ENCODE data around the gene IL23R.

IL23R gene

GRCh38 chr1:67194209-67194863, 28.1 kb downstream of the IL23R start:
- no peak overlapping the region for H3K18ac ChIP-seq (ENCODE audit: low read depth in 1 of 2, low read length in 2 of 2)
- no peaks in the 10 kb centered on the region for H3K9me3 ChIP-seq (ENCODE audit: control insufficient read depth, low read length)
- no peak overlapping the region for H3K14ac ChIP-seq (ENCODE audit: low read length in 2 of 2)
- no peak overlapping the region for H2AFZ ChIP-seq (ENCODE audit: low read depth, low read length)
- no peaks in the 10 kb centered on the region for H3K4me1 ChIP-seq (ENCODE audit: control insufficient read depth, insufficient read depth, low read depth, low read length)
- no CpG with 5 or more reads among the region's 2 CpGs for WGBS
- H3K4me3 ChIP-seq (ENCODE audit: insufficient read depth in 1 of 2, low read depth in 1 of 2, low read length in 2 of 2), result no peak overlapping the region
- H2BK15ac ChIP-seq (ENCODE audit: low read depth, poor library complexity, severe bottlenecking), result no peak overlapping the region
- H2BK12ac ChIP-seq (ENCODE audit: low read length in 2 of 2), result no peak overlapping the region
- H4K8ac ChIP-seq (ENCODE audit: low read length), result no peak overlapping the region
- no peak overlapping the region for H3K4ac ChIP-seq (ENCODE audit: low read depth in 1 of 2, low read length in 2 of 2)
- peaks cover 0 to 6% of the 10 kb centered on the region in 2 experiments for H3K27me3 ChIP-seq (ENCODE audit: control insufficient read depth in 1 of 2, insufficient read depth in 1 of 2, low read length in 2 of 2)
- H2BK120ac ChIP-seq (ENCODE audit: low read depth, low read length), result no peak overlapping the region
- no peak overlapping the region for H2BK5ac ChIP-seq (ENCODE audit: low read depth, low read length, poor library complexity, severe bottlenecking)
- H3K79me1 ChIP-seq (replicated peaks; ENCODE audit: low read length, poor library complexity, severe bottlenecking), result no peaks in the 10 kb centered on the region
- H4K91ac ChIP-seq (ENCODE audit: low read length), result no peak overlapping the region
- H2AK5ac ChIP-seq (ENCODE audit: low read length, severe bottlenecking), result no peak overlapping the region
- no peak overlapping the region for H3K9ac ChIP-seq (ENCODE audit: low read length)
- no peak for DNase-seq
- H3K4me2 ChIP-seq (ENCODE audit: low read length, poor library complexity, severe bottlenecking), result no peak overlapping the region
- no peak overlapping the region for H3K27ac ChIP-seq (ENCODE audit: low read length, poor library complexity, severe bottlenecking)
- no peak overlapping the region for H3K23ac ChIP-seq (ENCODE audit: low read length in 2 of 2)
- no peaks in the 10 kb centered on the region for H3K36me3 ChIP-seq (ENCODE audit: control insufficient read depth in 1 of 2, insufficient read depth in 2 of 2, low read depth in 1 of 2, low read length in 2 of 2)

- no peak overlapping the region for H2BK5ac ChIP-seq (ENCODE audit: low read depth, low read length, poor library complexity, severe bottlenecking)
- H3K36me3 ChIP-seq (ENCODE audit: control insufficient read depth in 1 of 2, insufficient read depth in 2 of 2, low read depth in 1 of 2, low read length in 2 of 2), result no peaks in the 10 kb centered on the region
- no peak overlapping the region for H2AK5ac ChIP-seq (ENCODE audit: low read length, severe bottlenecking)
- no peak overlapping the region for H3K18ac ChIP-seq (ENCODE audit: low read depth in 1 of 2, low read length in 2 of 2)
- no peak overlapping the region for H2BK15ac ChIP-seq (ENCODE audit: low read depth, poor library complexity, severe bottlenecking)
- WGBS, result 98% methylated on average over 3 of the region's 3 CpGs
- H3K4me1 ChIP-seq (ENCODE audit: control insufficient read depth, insufficient read depth, low read depth, low read length), result no peaks in the 10 kb centered on the region
- no peak overlapping the region for H3K9ac ChIP-seq (ENCODE audit: low read length)
- no peak overlapping the region for H2BK120ac ChIP-seq (ENCODE audit: low read depth, low read length)
- no peaks in the 10 kb centered on the region for H3K79me1 ChIP-seq (replicated peaks; ENCODE audit: low read length, poor library complexity, severe bottlenecking)
- no peak overlapping the region for H3K27ac ChIP-seq (ENCODE audit: low read length, poor library complexity, severe bottlenecking)
- H3K4me2 ChIP-seq (ENCODE audit: low read length, poor library complexity, severe bottlenecking), result no peak overlapping the region
- H3K4ac ChIP-seq (ENCODE audit: low read depth in 1 of 2, low read length in 2 of 2), result no peak overlapping the region
- no peak overlapping the region for H4K91ac ChIP-seq (ENCODE audit: low read length)
- H2BK12ac ChIP-seq (ENCODE audit: low read length in 2 of 2), result no peak overlapping the region
- H3K14ac ChIP-seq (ENCODE audit: low read length in 2 of 2), result no peak overlapping the region
- peaks cover 0 to 6% of the 10 kb centered on the region in 2 experiments for H3K27me3 ChIP-seq (ENCODE audit: control insufficient read depth in 1 of 2, insufficient read depth in 1 of 2, low read length in 2 of 2)
- H2AFZ ChIP-seq (ENCODE audit: low read depth, low read length), result no peak overlapping the region
- no peaks in the 10 kb centered on the region for H3K9me3 ChIP-seq (ENCODE audit: control insufficient read depth, low read length)
- H3K4me3 ChIP-seq (ENCODE audit: insufficient read depth in 1 of 2, low read depth in 1 of 2, low read length in 2 of 2), result no peak overlapping the region
- H4K8ac ChIP-seq (ENCODE audit: low read length), result no peak overlapping the region
- no peak overlapping the region for H3K23ac ChIP-seq (ENCODE audit: low read length in 2 of 2)
- no peak for DNase-seq
Measured at GRCh38 chr1:67200755-67201154, 34.5 kb downstream of the IL23R start.

- Histone ChIP-seq H2BK12ac (ENCODE audit: low read length in 2 of 2) (no peak overlapping the region), H3K4me1 (ENCODE audit: control insufficient read depth, insufficient read depth, low read depth, low read length) (no peaks in the 10 kb centered on the region), H2AFZ (ENCODE audit: low read depth, low read length) (no peak overlapping the region), H3K4ac (ENCODE audit: low read depth in 1 of 2, low read length in 2 of 2) (no peak overlapping the region), H2BK5ac (ENCODE audit: low read depth, low read length, poor library complexity, severe bottlenecking) (no peak overlapping the region), H3K36me3 (ENCODE audit: control insufficient read depth in 1 of 2, insufficient read depth in 2 of 2, low read depth in 1 of 2, low read length in 2 of 2) (no peaks in the 10 kb centered on the region), H2BK15ac (ENCODE audit: low read depth, poor library complexity, severe bottlenecking) (no peak overlapping the region), H4K8ac (ENCODE audit: low read length) (no peak overlapping the region), H2AK5ac (ENCODE audit: low read length, severe bottlenecking) (no peak overlapping the region), H3K79me1 (replicated peaks; ENCODE audit: low read length, poor library complexity, severe bottlenecking) (no peaks in the 10 kb centered on the region), H3K14ac (ENCODE audit: low read length in 2 of 2) (no peak overlapping the region), H3K4me3 (ENCODE audit: insufficient read depth in 1 of 2, low read depth in 1 of 2, low read length in 2 of 2) (no peak overlapping the region), H2BK120ac (ENCODE audit: low read depth, low read length) (no peak overlapping the region), H3K23ac (ENCODE audit: low read length in 2 of 2) (no peak overlapping the region), H3K9me3 (ENCODE audit: control insufficient read depth, low read length) (no peaks in the 10 kb centered on the region), H3K4me2 (ENCODE audit: low read length, poor library complexity, severe bottlenecking) (no peak overlapping the region), H3K27me3 (ENCODE audit: control insufficient read depth in 1 of 2, insufficient read depth in 1 of 2, low read length in 2 of 2) (peaks cover 0 to 6% of the 10 kb centered on the region in 2 experiments), H3K18ac (ENCODE audit: low read depth in 1 of 2, low read length in 2 of 2) (no peak overlapping the region), H3K9ac (ENCODE audit: low read length) (no peak overlapping the region), H3K27ac (ENCODE audit: low read length, poor library complexity, severe bottlenecking) (no peak overlapping the region), H4K91ac (ENCODE audit: low read length) (no peak overlapping the region)
- no peak for DNase-seq
- 89% methylated on average over 1 of the region's 1 CpG for WGBS
Measured at GRCh38 chr1:67201891-67202290, 35.6 kb downstream of the IL23R start.

- Histone ChIP-seq H3K9me3 (ENCODE audit: control insufficient read depth, low read length) (no peaks in the 10 kb centered on the region), H3K79me1 (replicated peaks; ENCODE audit: low read length, poor library complexity, severe bottlenecking) (no peaks in the 10 kb centered on the region), H3K4me2 (ENCODE audit: low read length, poor library complexity, severe bottlenecking) (no peak overlapping the region), H3K27me3 (ENCODE audit: control insufficient read depth in 1 of 2, insufficient read depth in 1 of 2, low read length in 2 of 2) (no peaks in the 10 kb centered on the region), H2AK5ac (ENCODE audit: low read length, severe bottlenecking) (no peak overlapping the region), H3K9ac (ENCODE audit: low read length) (no peak overlapping the region), H3K14ac (ENCODE audit: low read length in 2 of 2) (no peak overlapping the region), H2BK15ac (ENCODE audit: low read depth, poor library complexity, severe bottlenecking) (no peak overlapping the region), H3K23ac (ENCODE audit: low read length in 2 of 2) (no peak overlapping the region), H3K4me1 (ENCODE audit: control insufficient read depth, insufficient read depth, low read depth, low read length) (no peaks in the 10 kb centered on the region), H2BK5ac (ENCODE audit: low read depth, low read length, poor library complexity, severe bottlenecking) (no peak overlapping the region), H2BK120ac (ENCODE audit: low read depth, low read length) (no peak overlapping the region), H2BK12ac (ENCODE audit: low read length in 2 of 2) (no peak overlapping the region), H4K8ac (ENCODE audit: low read length) (no peak overlapping the region), H3K18ac (ENCODE audit: low read depth in 1 of 2, low read length in 2 of 2) (no peak overlapping the region), H3K27ac (ENCODE audit: low read length, poor library complexity, severe bottlenecking) (no peak overlapping the region), H3K4ac (ENCODE audit: low read depth in 1 of 2, low read length in 2 of 2) (no peak overlapping the region), H2AFZ (ENCODE audit: low read depth, low read length) (no peak overlapping the region), H3K36me3 (ENCODE audit: control insufficient read depth in 1 of 2, insufficient read depth in 2 of 2, low read depth in 1 of 2, low read length in 2 of 2) (no peaks in the 10 kb centered on the region), H4K91ac (ENCODE audit: low read length) (no peak overlapping the region), H3K4me3 (ENCODE audit: insufficient read depth in 1 of 2, low read depth in 1 of 2, low read length in 2 of 2) (no peak overlapping the region)
- 66% methylated on average over 4 of the region's 8 CpGs for WGBS
- DNase-seq, result no peak
Measured at GRCh38 chr1:67204298-67204980, 38.2 kb downstream of the IL23R start.

Measured in mesenchymal stem cell (in vitro differentiated cells and primary cell).